Mucosa of descending colon (tissue), 3 donors: ENCODE data around the gene CNKSR1. TPM values are rescaled to one million over a fixed set of nuclear protein-coding genes. Genes with fewer than 3 reads are reported as not detected.

ENCODE experiments used
- ATAC-seq: fragments of 200-7000 bp; cut with Tn5 transposase; one replicate; pipeline ENCODE4 v1.9.1; 2020; ENCODE audit warnings: mild to moderate bottlenecking, moderate library complexity
- DNase-seq, 3 donors: peaks; one replicate each; pipeline ENCODE4 v3.0.0-alpha.2; 2020
- H3K36me3 ChIP-seq: fragments of 200-600 bp; one replicate; pipeline ENCODE4 v1.8.0; 2021; ENCODE audit warnings: low read depth, mild to moderate bottlenecking
- H3K4me1 ChIP-seq: fragments of 200-600 bp; one replicate; pipeline ENCODE4 v1.8.0; 2021; ENCODE audit warnings: low read depth, mild to moderate bottlenecking
- H3K4me3 ChIP-seq: fragments of 200-600 bp; one replicate; pipeline ENCODE4 v1.8.0; 2021; ENCODE audit warnings: mild to moderate bottlenecking
- H3K9me3 ChIP-seq: fragments of 200-600 bp; one replicate; pipeline ENCODE4 v1.8.0; 2021; ENCODE audit warnings: mild to moderate bottlenecking
- CTCF ChIP-seq: fragments of 200-600 bp; IDR thresholded peaks from one replicate; pipeline ENCODE4 v1.8.0; 2022; ENCODE audit warnings: antibody characterized with exemption, mild to moderate bottlenecking
- intact Hi-C, 2 donors: fragments of 100-400 bp; cut with DNase I in 1 of 2; cut with micrococcal nuclease in 1 of 2; formaldehyde crosslinking; loops; one replicate each; pipeline versions ENCODE4 v1.11.0 to v1.11.1; 2022; cut with DNase I, micrococcal nuclease
- total RNA-seq, 3 donors: library from RNA; stranded (reverse); fragmentation: NEBNext Ultra II Directional in 2 of 3; extraction: Animal tissue kit (Norgen Biotek cat#: 25700) in 2 of 3; gene quantifications; one replicate each; pipeline versions ENCODE4 v1.2.1 to v1.2.4, GENCODE V29; 2021 to 2023
- donor health status: DM: no; HTN: no; CAD: no; lungs with moderate emphysema.
- donor health status: DM: no; HTN: no; CAD: no.
- donor health status: DM: no; HTN: yes; CAD: no.

The CNKSR1 gene
- total RNA-seq, 3 donors from 2014 or later = 19.6 to 65.7 (median 38.6) TPM

- intact Hi-C loops = no loop called here
- Histone ChIP-seq H3K36me3 (peaks cover 7% of the 10 kb centered on the region), H3K4me1 (no peaks in the 10 kb centered on the region), H3K9me3 (no peaks in the 10 kb centered on the region), H3K4me3 (no peak overlapping the region)
- ATAC-seq (no peak), DNase-seq (no peak)
- no peak for TF ChIP-seq CTCF
These were observed 7.6 kb downstream of the CNKSR1 start for GRCh38 chr1:26184883-26185282.

GRCh38 chr1:26187882-26188281, 10.6 kb downstream of the CNKSR1 start:
- TF ChIP-seq CTCF = no peak
- Histone ChIP-seq H3K4me3 (no peak overlapping the region), H3K36me3 (no peaks in the 10 kb centered on the region), H3K4me1 (no peaks in the 10 kb centered on the region), H3K9me3 (no peaks in the 10 kb centered on the region)
- DNase-seq (no peak), ATAC-seq (no peak)
- intact Hi-C loops = no loop called here

GRCh38 chr1:26188477-26188876, 11.2 kb downstream of the CNKSR1 start:
- ATAC-seq = no peak
- intact Hi-C loops = no loop called here
- Histone ChIP-seq H3K9me3 (no peaks in the 10 kb centered on the region), H3K36me3 (no peaks in the 10 kb centered on the region), H3K4me3 (no peak overlapping the region), H3K4me1 (no peaks in the 10 kb centered on the region)
- no peak for DNase-seq
- TF ChIP-seq CTCF = no peak

GRCh38 chr1:26189331-26189730, 12.0 kb downstream of the CNKSR1 start:
- H3K4me1 ChIP-seq = no peaks in the 10 kb centered on the region
- no peak for TF ChIP-seq CTCF
- intact Hi-C loops = no loop called here
- ATAC-seq (no peak), DNase-seq (no peak)
- H3K4me3 ChIP-seq = no peak overlapping the region
- H3K9me3 ChIP-seq = no peaks in the 10 kb centered on the region
- no peaks in the 10 kb centered on the region for H3K36me3 ChIP-seq

- intact Hi-C loops = no loop called here
- Histone ChIP-seq H3K9me3 (no peaks in the 10 kb centered on the region), H3K36me3 (no peaks in the 10 kb centered on the region), H3K4me3 (no peak overlapping the region), H3K4me1 (no peaks in the 10 kb centered on the region)
- ATAC-seq = no peak
- no peak for TF ChIP-seq CTCF
- no peak for DNase-seq
These were observed 12.5 kb downstream of the CNKSR1 start for GRCh38 chr1:26189751-26190275.
